Kidney epithelial cell (primary cell): ENCODE data around the gene LAT. TPM values are rescaled to one million over a fixed set of nuclear protein-coding genes. Genes with fewer than 3 reads are reported as not detected.
"Not testable (repeated sequence)": the region's sequence is repeated elsewhere in the genome, so short reads cannot be mapped to it uniquely, and the experiment has no call there.

Experiments
- DNase-seq: peaks from one replicate; pipeline ENCODE4 v3.0.0-alpha.2; 2010; ENCODE audit warnings: low read depth
- H3K27me3 ChIP-seq: 2 replicates; pipeline ENCODE4 v1.6.0; 2011; ENCODE audit warnings: low read length; ENCODE audit not compliant: control insufficient read depth, insufficient read depth
- H3K36me3 ChIP-seq: 2 replicates; pipeline ENCODE4 v1.5.1; 2011; ENCODE audit warnings: low read length; ENCODE audit not compliant: control insufficient read depth, insufficient read depth
- H3K4me3 ChIP-seq: 2 replicates; pipeline ENCODE4 v1.5.1; 2011; ENCODE audit warnings: low read depth, mild to moderate bottlenecking, control low read depth, low read length
- CTCF ChIP-seq: IDR thresholded peaks from 2 replicates; pipeline ENCODE4 v1.5.1; 2011; ENCODE audit warnings: mild to moderate bottlenecking, moderate library complexity, low read length, control low read depth, inconsistent platforms; ENCODE audit not compliant: insufficient read depth, poor library complexity, severe bottlenecking
- total RNA-seq: library from RNA; depleted of rRNA; stranded (reverse); fragments of >200 nt; gene quantifications from 2 replicates; pipeline ENCODE4 v1.2.3, GENCODE V29; 2015

LAT gene
- total RNA-seq, 1 donor from 2014 or later, result 2.9 TPM

- no peaks in the 10 kb centered on the region for H3K27me3 ChIP-seq
- TF ChIP-seq CTCF, result peak; percentile 90
- no peak for DNase-seq
- H3K36me3 ChIP-seq, result no peaks in the 10 kb centered on the region
- H3K4me3 ChIP-seq, result peak overlapping the region; percentile 87
These were observed 10.8 kb upstream of the LAT start for GRCh38 chr16:28974007-28974436.

GRCh38 chr16:28974437-28975157 is 10.3 kb upstream of the LAT start, which contains the start of gene SPNS1:
TSS of gene SPNS1 (plus strand) at chr16:28974778. CDS start at chr16:28975152, 374 bp downstream.
- Histone ChIP-seq H3K4me3 (peak within 1 kb of the TSS; percentile 87), H3K36me3 (no peaks in the 10 kb centered on the region), H3K27me3 (no peaks in the 10 kb centered on the region)
- peak; percentile 86 for DNase-seq
- TF ChIP-seq CTCF, result no peak

GRCh38 chr16:28975158-28975599 is 9.7 kb upstream of the LAT start:
- no peaks in the 10 kb centered on the region for H3K36me3 ChIP-seq
- H3K27me3 ChIP-seq, result no peaks in the 10 kb centered on the region
- H3K4me3 ChIP-seq, result peak overlapping the region; percentile 87
- no peak for TF ChIP-seq CTCF
- no peak for DNase-seq

- peak; percentile 68 for TF ChIP-seq CTCF
- no peak overlapping the region for H3K4me3 ChIP-seq
- no peaks in the 10 kb centered on the region for H3K27me3 ChIP-seq
- peaks cover 7% of the 10 kb centered on the region for H3K36me3 ChIP-seq
- DNase-seq, result no peak
These were observed 6.9 kb upstream of the LAT start for GRCh38 chr16:28977703-28978662.

- DNase-seq, H3K36me3 ChIP-seq, H3K27me3 ChIP-seq, H3K4me3 ChIP-seq: not testable (repeated sequence)
These were observed 4.5 kb upstream of the LAT start for GRCh38 chr16:28980330-28980729.

- no peaks in the 10 kb centered on the region for H3K27me3 ChIP-seq
- DNase-seq, result no peak
- TF ChIP-seq CTCF, result no peak
- H3K36me3 ChIP-seq, result peaks cover 8% of the 10 kb centered on the region
- H3K4me3 ChIP-seq, result no peak overlapping the region
These were observed 3.9 kb upstream of the LAT start for GRCh38 chr16:28980929-28981328.
